Measurements from ENCODE around the gene HCFC1. TPM values are rescaled to one million over a fixed set of nuclear protein-coding genes. Genes with fewer than 3 reads are reported as not detected.
A peak's percentile ranks its signal among the peaks of the same experiment; 100 is the strongest.

HCFC1 gene
- total and polyA plus RNA-seq, 3 donors from 2014 or later = 32.3 to 115 (median 102) TPM

DNA sequence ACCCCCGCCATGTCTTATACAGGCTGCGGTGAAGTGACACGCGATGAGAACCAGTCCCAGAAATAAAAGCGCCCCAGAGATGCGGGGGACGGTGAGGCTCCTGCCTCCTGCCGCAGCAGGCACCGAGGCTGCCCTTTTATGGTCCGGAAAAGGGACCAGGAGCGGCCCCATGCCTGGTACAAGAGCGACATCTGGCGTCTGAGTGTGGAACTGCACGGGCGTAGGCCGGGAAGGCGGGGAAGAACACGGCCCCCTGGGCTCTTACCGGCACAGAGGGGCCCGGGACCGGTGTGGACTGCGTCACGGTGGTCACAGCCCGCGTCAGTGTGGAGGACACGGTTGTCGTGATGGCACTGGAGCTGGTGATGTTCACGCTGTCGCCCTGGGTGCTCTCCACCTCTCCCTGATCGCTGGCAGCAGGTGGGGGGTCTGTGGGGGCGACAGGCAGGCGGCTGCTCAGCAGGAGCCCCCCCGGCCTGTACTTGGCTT is 18.2 kb downstream of the HCFC1 start:
- Histone ChIP-seq H3K9me3 (no peaks in the 10 kb centered on the region), H3K36me3 (ENCODE audit: low read depth, missing control alignments) (no peaks in the 10 kb centered on the region), H3K27me3 (no peaks in the 10 kb centered on the region), H3K27ac (peak overlapping the region; percentile 11 to 30), H3K4me3 (no peak overlapping the region), H3K4me1 (peaks cover 3% of the 10 kb centered on the region)
- 43% methylated on average over 10 of the region's 33 CpGs; no CpG with 5 or more reads in 1 of the 2 donors for WGBS, 2 donors
- TF ChIP-seq POLR2A (IDR thresholded peaks at IDR 0.05) = no peak
- TF ChIP-seq, protein P1, sequence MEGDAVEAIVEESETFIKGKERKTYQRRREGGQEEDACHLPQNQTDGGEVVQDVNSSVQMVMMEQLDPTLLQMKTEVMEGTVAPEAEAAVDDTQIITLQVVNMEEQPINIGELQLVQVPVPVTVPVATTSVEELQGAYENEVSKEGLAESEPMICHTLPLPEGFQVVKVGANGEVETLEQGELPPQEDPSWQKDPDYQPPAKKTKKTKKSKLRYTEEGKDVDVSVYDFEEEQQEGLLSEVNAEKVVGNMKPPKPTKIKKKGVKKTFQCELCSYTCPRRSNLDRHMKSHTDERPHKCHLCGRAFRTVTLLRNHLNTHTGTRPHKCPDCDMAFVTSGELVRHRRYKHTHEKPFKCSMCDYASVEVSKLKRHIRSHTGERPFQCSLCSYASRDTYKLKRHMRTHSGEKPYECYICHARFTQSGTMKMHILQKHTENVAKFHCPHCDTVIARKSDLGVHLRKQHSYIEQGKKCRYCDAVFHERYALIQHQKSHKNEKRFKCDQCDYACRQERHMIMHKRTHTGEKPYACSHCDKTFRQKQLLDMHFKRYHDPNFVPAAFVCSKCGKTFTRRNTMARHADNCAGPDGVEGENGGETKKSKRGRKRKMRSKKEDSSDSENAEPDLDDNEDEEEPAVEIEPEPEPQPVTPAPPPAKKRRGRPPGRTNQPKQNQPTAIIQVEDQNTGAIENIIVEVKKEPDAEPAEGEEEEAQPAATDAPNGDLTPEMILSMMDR (IDR thresholded peaks at IDR 0.05) = peak; percentile 82 to 90 (median 90)
- intact Hi-C loops (cut with DNase I; ENCODE audit: low total_unique reads) = loop anchor here (10.0 kb wide), 1 partner anchor 189 kb away; the partner anchor contains the start of gene PLXNB3
- peak; percentile 72 for DNase-seq

DNA sequence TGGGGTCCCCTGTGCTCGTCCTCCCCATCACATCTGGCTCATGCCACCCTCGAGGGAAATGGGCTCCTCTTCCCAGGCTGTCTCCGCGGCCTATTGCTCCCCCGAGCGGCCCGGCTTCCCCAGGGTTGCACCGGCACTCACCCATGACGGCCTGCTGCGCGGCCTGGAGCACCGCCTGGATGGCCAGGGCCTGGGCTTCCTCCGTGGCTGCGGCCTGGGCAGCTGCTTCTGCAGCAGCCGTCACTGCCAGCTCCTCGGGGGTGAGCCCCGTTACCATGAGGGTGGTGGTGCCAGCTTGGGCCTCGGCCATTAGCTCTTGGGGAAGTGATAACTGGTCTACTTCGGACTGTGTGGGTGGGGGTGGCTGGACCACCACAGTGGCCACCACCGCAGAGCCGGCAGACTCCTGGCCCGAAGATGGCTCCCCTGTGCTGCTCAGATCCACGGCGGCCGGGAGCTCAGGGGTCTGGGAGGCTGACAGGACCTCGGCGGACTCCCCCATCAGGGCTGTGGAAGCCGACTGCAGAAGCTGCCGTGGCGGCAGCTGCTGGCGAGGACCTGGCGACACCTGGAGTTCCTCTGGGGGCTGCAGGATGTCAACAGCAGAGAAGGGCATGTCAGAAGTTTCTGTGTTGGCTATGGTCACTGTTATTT is 19.1 kb downstream of the HCFC1 start:
- intact Hi-C loops (cut with DNase I; ENCODE audit: low total_unique reads) = loop anchor here (10.0 kb wide), 1 partner anchor 188 kb away; the partner anchor contains the start of gene PLXNB3
- no peak for DNase-seq
- no peak for TF ChIP-seq POLR2A (IDR thresholded peaks at IDR 0.05)
- TF ChIP-seq, protein P1 (IDR thresholded peaks at IDR 0.05) = no peak
- Histone ChIP-seq H3K36me3 (ENCODE audit: low read depth, missing control alignments) (no peaks in the 10 kb centered on the region), H3K4me3 (no peak overlapping the region), H3K4me1 (peaks cover 3% of the 10 kb centered on the region), H3K27me3 (no peaks in the 10 kb centered on the region), H3K27ac (peak overlapping the region; percentile 11 to 30), H3K9me3 (no peaks in the 10 kb centered on the region)
- 79 to 87% methylated on average over 4 to 28 of the region's 32 CpGs for WGBS, 2 donors

DNA sequence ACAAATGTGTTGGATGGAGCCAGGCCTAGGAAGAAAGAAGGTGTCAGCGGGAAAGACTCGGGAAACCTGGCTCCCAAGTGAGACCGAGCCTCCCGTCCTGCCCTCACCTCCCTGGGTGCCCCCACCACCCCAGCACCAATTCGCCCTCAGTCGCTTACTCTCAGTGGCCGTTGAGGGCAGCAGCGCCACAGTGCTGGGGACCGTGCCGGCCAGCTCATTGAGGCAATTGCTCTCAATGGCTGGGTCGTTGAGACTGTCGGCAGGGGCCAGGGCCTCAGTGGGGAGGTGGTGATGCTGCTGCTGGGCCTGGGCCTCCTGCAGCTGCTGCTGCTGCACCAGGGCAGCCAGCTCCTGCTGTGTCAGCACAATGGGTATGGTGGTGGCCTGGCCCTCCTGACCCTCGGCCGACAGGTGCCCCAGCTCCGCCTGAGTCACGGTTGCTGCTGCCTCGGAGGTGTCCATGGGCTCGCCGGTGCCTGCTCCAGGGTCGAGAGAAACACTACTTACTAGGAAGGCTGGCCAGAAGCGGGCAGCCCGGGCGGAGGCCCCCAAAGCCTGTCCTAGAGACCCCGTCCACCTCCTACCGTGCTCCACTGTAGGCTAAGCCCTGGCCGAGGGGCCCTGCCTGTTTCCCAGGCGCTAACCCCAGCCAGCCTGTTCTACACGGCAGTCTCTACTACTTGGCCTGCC is 19.8 kb downstream of the HCFC1 start:
- Histone ChIP-seq H3K4me3 (no peak overlapping the region), H3K9me3 (no peaks in the 10 kb centered on the region), H3K4me1 (peaks cover 3% of the 10 kb centered on the region), H3K36me3 (ENCODE audit: low read depth, missing control alignments) (no peaks in the 10 kb centered on the region), H3K27me3 (no peaks in the 10 kb centered on the region), H3K27ac (no peak overlapping the region)
- intact Hi-C loops (cut with DNase I; ENCODE audit: low total_unique reads) = loop anchor here (10.0 kb wide), 1 partner anchor 187 kb away; the partner anchor contains the start of gene PLXNB3
- TF ChIP-seq, protein P1 (IDR thresholded peaks at IDR 0.05) = no peak
- TF ChIP-seq POLR2A (IDR thresholded peaks at IDR 0.05) = no peak
- WGBS, 2 donors = 89 to 93% methylated on average over 3 to 14 of the region's 28 CpGs
- no peak for DNase-seq

DNA sequence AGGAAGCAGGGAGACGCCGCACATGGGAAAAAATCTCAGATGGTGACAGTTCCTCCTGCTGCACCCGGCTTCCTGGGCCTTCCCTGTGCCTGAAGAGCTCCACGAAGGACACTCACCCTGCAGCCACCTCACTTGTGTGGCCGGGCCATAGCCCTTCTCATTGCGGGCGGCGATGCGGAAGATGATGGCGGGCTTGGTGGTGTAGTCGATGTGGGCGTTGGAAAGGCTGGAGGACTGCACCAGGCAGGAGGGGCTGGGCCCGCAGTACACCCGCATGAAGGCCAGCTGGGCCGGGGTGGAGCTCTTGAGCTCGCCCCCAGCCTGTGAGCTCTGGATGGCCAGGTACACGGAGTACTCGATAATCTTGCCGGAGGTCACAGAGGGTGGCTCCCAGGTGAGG is 21.5 kb downstream of the HCFC1 start:
- WGBS, 2 donors = 75% methylated on average over 19 of the region's 19 CpGs; no CpG with 5 or more reads in 1 of the 2 donors
- Histone ChIP-seq H3K27ac (no peak overlapping the region), H3K36me3 (ENCODE audit: low read depth, missing control alignments) (no peaks in the 10 kb centered on the region), H3K9me3 (no peaks in the 10 kb centered on the region), H3K4me1 (peaks cover 3% of the 10 kb centered on the region), H3K4me3 (no peak overlapping the region), H3K27me3 (no peaks in the 10 kb centered on the region)
- TF ChIP-seq POLR2A (IDR thresholded peaks at IDR 0.05) = no peak
- TF ChIP-seq, protein P1 (IDR thresholded peaks at IDR 0.05) = no peak
- intact Hi-C loops (cut with DNase I; ENCODE audit: low total_unique reads) = loop anchor here (10.0 kb wide), 1 partner anchor 185 kb away; the partner anchor contains the start of gene PLXNB3
- DNase-seq = no peak

All from testis (tissue), 3 donors.